HG02981 (cell line): ENCODE results near the gene AK5.
"Not testable (repeated sequence)": the region's sequence is repeated elsewhere in the genome, so short reads cannot be mapped to it uniquely, and the experiment has no call there.

Experiments used
- ATAC-seq: cut with Tn5 transposase; IDR thresholded peaks from one replicate; pipeline ENCODE4 v1.9.1; 2021; ENCODE audit warnings: mild to moderate bottlenecking, moderate library complexity; ENCODE audit not compliant: unreplicated experiment

AK5 gene

DNA sequence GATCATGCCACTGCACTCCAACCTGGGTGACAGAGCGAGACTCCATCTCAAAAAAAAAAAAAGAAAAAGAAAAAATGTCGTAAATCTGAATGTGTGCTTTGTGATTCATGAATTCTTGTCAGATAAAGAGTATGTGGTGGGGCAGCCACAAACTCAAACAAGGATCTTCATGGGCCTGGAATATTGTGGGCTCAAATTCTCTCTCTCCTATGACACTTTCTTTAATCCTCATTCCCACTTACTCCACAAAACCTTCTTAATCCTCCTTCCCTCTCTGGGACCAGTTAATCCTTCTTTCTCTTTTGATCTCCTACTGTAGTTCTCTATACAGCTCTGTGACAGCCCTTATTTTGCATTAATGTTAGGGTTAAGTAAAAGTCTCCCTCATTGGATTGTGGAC is 112.3 kb downstream of the AK5 start:
- no peak for ATAC-seq

DNA sequence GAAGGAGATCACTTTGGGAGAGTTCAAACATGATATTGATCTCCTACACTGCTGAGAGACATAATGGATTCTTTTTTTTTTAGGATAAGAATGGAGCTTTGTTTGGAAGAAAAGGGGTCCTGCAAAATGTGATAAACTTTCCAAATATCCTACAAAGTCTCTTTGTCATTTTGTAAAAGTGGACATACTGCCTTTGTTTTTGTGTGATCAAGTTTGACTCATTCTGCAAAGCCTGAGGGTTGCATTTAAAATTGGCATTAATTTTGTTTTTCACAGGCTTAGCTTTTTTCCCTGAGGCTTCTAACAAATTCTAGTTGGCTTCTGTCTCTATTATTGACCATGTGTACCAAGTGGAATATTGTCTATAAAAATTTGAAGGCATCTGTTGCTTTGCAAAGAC is 113.2 kb downstream of the AK5 start:
- ATAC-seq = no peak

DNA sequence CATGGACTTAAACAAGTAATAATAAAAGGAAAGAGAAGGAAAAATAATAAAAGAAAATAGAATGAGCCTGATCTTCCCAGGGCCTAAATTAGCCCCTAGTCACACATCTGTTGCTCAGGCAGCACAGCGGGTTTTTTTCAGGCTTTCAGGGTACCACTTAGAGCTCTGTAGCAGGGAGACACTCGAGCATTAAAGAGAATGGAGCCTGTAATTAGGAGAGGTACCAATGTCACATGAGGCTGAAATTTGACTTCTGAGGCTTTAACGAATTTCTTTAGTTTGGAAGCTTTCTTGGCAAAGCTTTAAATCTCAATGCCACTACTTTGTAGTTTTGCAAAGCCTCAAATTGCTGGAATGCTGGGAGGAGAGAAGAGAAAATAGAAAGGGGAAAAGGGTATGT is 116.3 kb downstream of the AK5 start:
- no peak for ATAC-seq

DNA sequence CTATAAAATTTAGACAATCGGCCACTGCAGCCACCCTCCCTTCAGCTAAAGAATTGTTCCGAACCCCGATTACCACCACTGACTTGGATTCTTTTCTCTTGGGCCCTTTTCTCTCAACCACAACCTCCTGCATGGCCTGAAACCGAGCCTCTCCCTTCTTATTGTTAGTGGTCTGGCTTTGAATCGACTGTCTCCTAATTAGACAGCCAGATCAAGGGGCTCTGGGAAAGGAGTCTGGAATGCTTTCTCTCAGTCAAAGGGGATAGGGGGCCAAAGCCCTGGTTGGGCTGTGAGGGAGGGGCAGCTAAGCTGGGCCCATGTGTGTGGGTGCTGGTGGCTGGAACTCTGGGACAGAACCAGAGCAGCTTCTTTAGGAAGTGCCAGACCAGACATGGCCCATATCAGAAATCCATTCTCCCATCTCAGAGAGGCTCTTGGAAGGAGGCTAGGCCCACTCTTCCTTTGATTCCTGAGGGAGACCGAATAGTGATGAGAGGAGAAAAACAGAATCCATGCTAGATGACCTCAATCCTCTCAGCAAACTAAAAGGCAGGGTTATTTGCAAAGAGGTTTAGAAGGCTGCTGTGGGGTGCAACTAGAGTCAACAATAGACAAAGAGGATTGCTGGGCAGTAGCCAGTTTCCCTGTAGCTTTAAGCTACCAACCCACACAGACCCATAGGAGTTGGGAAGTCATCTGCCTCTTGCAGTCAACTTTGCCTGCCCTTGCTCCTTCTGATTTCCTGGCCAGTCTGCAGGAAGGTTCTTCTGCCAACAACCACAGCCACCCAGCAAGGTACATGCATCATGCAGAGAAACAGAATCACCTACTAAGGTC is 117.6 kb downstream of the AK5 start:
- no peak for ATAC-seq

DNA sequence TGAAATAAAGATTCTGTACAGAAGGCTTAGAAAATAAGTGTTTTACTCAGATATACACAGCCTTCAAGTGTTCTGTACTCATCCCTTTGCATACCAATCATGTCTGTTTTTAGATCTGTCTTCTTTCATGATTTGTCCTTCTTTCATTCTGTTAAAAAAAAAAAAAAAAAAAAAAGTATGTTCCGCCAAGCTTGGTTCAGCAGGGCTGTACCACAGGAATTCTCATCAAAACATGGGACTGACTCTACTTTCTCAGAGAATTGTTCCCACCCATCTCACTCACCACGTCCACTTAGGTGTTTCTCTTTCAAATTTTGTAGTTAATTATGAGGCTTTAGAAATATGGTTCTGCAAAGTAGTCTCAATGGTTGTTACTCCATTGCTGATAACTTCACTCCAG is 119.0 kb downstream of the AK5 start:
- ATAC-seq = no peak

DNA sequence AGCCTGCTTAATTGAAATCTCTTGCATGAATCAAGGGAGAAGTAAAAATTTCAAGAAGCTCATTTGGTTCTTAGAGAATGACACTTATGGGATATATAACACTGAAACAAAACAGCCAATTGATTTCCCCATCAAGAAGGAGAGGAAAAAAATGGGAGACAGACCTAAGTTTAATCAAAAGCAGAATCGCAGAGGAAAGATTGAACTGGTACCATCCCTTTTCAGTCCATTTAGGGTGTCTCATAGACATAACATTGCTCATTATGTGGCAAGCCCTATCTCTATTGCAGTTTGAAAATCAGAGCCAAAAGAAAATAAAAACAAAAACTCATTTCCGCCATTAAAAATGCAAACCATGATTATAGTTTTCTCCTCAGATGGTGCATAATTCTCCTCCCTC is 119.6 kb downstream of the AK5 start:
- ATAC-seq = no peak

DNA sequence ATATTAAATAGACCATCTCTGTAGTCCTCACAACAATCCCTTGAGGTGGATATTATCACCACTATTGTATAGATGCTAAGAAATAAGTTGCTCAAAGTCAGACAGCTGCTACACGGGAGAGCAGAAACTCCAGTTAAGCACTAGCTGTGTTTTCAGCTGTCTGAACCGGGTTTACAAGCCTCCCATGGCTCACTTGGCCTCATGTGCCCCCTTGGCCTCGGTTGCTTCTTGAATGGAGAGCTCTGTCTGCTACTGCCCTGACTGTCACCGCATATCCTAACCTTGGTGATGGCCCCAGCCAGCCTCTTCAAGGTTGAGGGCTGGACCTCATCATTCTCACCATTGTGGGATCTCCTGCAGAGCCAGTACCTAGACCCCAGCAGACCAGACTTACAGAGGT is 123.4 kb downstream of the AK5 start:
- no peak for ATAC-seq

DNA sequence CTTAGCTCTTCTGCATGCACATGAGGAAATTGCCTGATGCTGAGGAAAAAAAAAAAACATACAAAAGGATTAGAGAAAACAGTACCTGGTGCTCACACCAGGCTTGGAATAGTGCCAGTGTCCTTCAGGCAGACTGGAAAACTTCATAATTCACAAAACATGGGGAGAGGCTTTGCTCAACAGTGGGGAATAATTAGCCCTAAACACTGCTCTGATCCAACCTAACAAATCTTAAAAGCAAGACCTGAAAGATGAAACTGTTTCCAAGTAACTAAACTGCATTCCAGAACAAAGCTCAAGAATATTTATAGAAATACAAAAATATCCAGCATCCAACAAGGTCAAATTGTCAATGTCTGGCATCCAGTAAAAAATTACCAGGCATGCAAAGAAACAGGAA is 124.8 kb downstream of the AK5 start:
- no peak for ATAC-seq

DNA sequence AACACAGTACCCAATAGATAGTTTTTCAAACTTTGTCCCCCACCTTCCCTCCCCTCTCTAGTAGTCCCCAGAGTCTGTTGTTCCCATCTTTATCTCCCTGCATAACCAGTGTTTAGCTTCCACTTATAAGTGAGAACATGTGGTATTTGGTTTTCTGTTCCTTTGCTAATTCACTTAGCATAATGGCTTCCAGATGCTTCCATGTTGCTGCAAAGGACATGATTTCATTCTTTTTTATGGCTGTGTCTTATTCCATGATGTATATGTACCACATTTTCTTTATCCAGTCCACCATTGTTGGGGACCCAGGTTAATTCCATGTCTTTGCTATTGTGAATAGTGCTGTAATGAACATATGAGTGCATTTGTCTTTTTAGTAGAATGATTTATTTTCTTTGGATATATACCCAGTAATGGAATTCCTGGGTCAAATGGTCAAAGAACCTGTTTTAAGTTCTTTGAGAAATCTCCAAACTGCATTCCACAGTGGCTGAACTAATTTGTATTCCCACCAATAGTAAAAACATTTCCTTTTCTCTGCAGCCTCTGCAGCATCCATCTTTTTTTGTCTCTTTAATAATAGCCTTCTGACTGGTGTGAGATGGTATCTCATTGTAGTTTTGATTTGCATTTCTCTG is 126.0 kb downstream of the AK5 start:
- ATAC-seq = no peak

DNA sequence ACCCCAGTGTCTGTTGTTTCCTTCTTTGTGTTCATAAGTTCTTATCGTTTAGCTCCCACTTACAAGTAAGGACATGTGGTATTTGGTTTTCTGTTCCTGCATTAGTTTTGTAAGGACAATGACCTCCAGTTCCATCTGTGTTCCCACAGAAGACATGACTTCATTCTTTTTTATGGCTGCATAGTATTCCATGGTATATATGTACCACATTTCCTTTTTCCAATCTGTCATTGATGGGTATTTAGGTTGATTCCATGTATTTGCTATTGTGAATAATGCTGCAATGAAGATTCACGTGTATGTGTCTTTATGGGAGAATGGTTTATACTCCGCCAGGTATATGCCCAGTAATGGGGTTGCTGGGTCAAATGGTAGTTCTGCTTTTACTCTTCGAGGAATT is 127.1 kb downstream of the AK5 start:
- not testable (repeated sequence) for ATAC-seq

DNA sequence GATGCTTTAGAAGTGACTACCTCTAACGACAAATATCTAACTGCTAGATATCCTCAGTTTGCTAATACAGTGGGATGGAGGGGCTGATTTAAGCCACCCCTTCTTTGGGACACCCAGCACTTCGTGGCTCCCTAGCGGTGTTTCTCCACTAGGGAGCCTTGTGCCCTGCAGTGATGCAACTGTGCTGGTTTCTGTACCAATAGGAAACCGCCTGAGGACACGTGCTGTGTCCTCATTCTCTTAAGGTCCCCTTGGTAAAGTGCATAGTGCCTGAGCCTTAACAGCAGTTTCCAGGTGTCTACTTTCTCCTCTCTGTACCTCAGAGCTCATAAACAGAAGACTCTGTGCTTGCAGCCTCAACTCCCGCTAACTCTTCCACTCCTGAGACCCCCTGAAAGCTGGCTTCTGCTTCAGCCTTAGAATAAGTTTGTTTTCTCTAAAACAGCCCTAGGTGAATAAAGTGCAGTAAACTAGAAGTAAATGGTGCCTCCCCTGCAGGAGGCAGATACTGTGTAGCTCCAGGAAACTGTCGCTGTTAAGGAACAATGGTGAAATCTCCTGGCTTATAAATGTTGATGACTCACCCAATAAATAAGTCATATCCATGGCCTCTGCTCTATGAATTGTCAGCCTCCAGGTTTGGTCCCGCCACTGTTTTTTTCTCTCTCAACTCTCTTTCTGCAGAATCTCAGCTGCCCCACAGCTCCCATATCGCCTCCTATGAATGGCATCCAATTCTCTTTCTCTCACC is 130.4 kb downstream of the AK5 start:
- no peak for ATAC-seq

DNA sequence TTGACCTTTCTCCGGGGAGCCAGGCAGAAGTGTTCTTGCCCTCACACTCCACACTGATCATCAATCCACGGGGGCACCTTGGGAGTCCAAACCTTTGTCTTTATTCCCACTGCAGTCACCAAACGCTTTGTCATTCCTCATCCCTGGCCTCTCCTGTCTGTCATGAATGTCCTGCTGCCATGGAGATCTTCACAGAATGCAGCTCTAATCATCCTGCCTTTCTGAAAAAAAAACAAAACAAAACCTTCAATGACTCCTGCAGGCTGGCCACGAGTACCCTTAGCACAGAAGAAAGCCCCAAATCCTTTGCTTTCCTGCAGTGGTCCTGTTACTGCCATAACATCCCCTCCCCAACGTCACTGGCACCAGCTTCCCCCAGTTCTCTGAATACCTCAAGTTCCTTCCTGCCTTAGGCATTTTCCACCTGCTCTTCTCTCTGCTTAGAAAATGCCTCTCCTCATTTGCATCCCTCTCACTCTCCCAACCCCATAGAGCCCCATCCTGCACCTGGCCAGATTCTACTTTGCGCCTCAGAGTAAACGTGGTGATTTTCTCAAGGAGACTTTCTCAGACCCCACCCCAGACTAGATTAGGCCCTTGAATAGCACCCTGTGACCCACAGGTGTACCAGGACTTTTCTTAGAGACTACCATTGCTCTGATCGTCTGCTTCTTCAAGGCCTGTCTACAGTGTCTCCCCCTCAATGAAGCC is 131.2 kb downstream of the AK5 start:
- ATAC-seq = peak; percentile 26

DNA sequence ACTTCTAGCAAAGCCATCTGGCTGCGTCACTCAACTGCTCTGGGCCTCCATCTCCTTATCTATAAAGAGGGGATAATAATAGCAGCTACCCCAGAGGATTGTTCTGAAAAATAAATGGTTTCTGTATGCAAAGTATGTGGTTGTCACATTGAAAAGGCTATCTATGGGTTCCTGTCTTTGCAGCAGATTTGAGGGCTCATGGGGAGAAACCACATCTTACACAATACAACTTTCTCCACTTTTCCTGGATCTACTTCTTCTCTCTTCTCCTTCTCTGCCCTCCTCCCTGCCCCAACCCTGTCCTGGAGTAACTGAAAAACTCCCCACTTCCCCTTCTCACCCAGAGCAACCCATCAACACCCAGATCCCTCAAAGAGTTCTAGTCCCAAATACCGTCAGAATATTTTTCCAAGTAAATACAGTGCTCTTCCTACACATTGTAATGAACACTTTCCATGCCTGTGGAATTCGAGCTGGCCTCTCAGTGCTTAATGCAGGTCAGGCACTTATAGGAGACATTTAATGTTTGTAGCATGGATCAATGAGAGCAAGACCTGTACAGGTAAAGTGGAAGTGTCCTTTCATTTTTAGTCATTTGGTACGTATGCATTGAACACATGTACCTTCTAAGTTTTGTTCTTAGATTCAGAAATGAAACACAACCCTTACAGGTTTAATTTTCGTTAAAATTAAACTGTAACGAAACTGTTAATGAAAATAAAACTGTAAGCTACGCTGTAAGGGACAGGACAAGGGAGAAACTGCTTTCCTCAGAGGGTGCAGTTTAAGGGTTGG is 131.9 kb downstream of the AK5 start:
- peak; percentile 74 for ATAC-seq

DNA sequence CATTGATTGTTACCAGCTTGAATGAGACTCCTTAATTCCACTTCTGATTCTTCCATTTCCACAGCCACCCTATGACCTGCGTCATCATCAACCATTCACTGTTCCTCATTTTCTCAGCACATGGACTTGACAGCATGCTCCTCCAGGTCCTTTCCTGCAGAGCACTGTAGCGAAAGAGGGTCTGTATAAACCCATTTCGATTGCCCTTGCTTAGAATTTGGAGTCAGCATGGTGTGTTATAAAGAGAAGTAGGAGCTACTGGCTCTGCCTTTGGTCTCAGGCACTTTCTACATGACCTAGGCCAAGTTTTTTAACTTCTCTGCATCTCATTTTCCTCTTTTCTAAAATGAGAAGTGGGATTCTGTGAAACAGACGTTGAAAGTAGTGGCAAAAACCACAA is 133.8 kb downstream of the AK5 start:
- no peak for ATAC-seq

DNA sequence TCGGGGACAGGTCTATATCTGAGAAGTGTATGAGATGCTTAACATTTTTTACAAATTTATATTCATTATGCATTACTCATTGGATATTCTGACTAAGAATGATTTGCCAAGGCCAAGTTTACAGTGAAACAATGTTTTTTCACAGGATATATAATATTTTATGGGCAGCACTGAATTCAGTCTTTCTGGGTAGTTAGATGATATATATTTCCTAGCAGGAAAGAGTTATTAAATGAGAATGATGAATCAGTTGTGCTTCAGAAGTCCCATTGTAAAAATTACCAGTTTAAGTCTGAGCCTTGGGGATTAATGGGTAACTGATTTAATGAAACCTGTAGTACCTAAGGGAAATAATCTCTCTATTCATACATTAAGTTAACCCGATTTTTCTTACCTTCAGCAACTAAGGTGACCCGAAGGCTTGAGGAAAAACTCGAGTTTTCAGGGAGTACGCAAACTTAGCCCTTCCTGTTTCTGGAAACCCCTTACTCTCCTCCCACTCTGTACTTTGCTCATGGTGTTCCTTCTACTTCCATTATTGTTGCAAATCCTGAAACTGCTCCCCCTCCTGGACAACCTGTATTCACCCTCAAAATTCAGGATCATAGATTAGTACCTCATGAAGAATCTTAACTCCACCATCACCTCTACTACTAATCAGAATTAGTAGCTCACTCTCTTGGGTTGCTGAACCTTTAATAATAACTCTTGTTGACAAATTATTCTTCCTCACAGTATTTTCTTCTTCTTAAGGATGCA is 135.1 kb downstream of the AK5 start:
- no peak for ATAC-seq

DNA sequence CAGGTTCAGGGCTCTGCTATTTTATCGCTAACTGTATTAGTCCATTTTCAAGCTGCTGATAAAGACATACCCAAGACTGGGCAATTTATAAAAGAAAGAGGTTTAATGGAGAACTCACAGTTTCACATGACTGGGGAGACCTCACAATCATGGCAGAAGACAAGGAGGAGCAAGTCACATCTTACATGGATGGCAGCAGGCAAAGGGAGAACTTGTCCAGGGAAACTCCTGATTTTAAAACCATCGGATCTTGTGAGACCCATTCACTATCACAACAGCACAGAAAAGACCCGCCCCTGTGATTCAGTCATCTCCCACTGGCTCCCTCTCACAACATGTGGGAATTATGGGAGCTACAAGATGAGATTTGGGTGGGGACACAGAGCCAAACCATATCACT is 136.2 kb downstream of the AK5 start:
- not testable (repeated sequence) for ATAC-seq

DNA sequence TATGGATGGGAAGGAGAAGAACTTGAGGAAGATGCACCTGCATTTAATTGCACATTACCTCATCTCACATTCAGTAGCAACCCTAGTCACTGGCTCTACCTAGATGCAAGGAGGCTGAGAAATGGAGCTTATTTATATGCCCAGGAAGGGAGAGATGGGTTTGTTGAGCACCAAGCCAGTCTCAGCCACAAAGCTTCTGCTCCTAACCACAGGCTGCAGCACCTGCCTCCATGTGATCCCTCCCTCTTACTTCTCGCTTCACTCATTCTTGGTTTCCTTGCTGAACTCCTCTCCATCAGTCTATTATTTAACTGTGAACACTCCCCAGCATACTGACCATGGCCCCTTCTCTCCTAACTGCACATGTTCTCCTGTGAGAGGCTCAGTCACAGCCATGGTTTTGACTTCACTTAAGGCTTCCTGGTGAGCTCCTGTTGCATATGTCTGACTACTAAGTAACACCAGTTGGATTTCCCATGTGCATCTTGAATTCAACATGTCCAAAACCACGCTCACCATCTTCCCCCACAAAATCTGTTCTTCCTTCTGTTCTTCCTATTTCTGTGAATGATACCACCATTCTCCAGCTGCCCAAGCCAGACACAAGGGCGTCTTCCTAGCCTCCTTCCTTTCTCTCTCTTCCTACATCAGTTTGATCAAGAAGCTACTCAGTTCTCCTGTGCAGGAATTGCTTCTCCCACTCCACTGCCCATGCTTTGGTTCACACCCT is 139.8 kb downstream of the AK5 start:
- ATAC-seq = peak; percentile 82

DNA sequence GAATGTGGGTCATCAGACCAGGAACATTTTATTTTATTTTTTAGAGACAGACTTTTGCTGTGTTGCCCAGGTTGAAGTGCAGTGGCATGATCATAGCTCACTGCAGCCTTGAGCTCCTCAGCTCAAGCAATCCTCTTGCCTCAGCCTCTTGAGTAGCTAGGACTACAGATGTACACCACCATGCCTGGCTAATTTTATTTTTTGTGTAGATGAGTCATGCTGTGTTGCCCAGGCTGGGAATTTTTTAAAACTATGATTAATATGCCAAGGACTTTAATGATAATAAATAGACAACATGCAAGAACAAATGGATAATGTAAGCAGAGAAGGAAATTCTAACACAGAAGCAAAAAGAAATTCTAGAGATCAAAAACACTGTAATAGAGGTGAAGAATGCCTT is 142.4 kb downstream of the AK5 start:
- ATAC-seq = no peak

DNA sequence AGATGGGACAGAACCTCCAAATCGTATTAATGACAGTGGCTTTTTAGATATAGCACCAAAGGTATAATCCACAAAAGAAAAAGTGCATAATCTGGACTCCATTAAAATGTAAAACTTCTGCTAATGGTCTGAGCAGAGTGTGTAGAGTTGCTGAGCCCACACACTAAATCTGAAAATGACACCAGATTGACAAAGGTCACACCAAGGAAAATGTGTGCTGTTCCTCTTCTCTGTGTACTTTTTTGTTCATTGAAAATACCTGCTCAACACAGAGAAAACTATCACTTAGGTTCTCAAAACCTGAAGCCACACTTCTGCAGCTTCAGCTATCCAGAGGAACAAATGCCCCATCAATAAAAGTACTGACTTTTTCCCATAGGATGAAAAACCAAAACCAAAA is 146.2 kb downstream of the AK5 start:
- no peak for ATAC-seq
